HepG2 (cell line): ENCODE data around the gene SNAP25. TPM values are rescaled to one million over a fixed set of nuclear protein-coding genes. Genes with fewer than 3 reads are reported as not detected.
A peak's percentile ranks its signal among the peaks of the same experiment; 100 is the strongest.

ENCODE experiments used
- ATAC-seq: fragments of 200-7000 bp; cut with Tn5 transposase; 3 replicates; pipeline ENCODE4 v1.9.1; 2020; ENCODE audit warnings: mild to moderate bottlenecking, moderate library complexity
- BruUV-seq: library from RNA; stranded (reverse); fragments of 400-500 nt; replicated peaks from 2 replicates; lab custom pipeline; 2021; lab: Mats Ljungman, UMichigan
- CTCF ChIA-PET: fragments of 300-600 bp; formaldehyde crosslinking; extraction: SDS; loops from one replicate; lab custom pipeline; 2021; ENCODE audit warnings: low total read pairs, inconsistent platforms, low intra/inter-chr PET ratio; lab: Yijun Ruan, JAX
- POLR2A ChIA-PET: fragments of 350-600 bp; sonication (Branson Sonifier 250); formaldehyde crosslinking; loops from one replicate; lab custom pipeline; 2020; ENCODE audit warnings: antibody characterized with exemption, inconsistent platforms; lab: Yijun Ruan, JAX
- DNase-seq: peaks from one replicate; pipeline ENCODE4 v3.0.0-alpha.2; 2015; ENCODE audit warnings: low spot score
- FAIRE-seq: peaks from 3 replicates; lab custom pipeline; 2011; peaks lifted over from hg19 to GRCh38; lab: Jason Lieb, UNC
- H2AFZ ChIP-seq: one replicate; pipeline ENCODE4 v1.6.1; 2011; ENCODE audit warnings: low read length, inconsistent platforms
- H3K27ac ChIP-seq: fragments of 300-600 bp; 3 replicates; pipeline ENCODE4 v1.8.0; 2011; ENCODE audit warnings: mixed run types, mild to moderate bottlenecking, mixed read lengths, low read length, inconsistent platforms; ENCODE audit not compliant: insufficient read depth; ENCODE audit errors: extremely low read length
- H3K27me3 ChIP-seq, 2 experiments: fragments of 200-600 bp in 1 of 2; 2 replicates in 1 of 2; 3 replicates in 1 of 2; pipeline versions ENCODE4 v1.6.0 to v1.8.0; 2011; ENCODE audit warnings: low read length in 2 of 2, mild to moderate bottlenecking in 2 of 2, moderate library complexity in 2 of 2, inconsistent platforms in 1 of 2; ENCODE audit not compliant: insufficient read depth in 2 of 2, control insufficient read depth in 1 of 2
- H3K36me3 ChIP-seq, 2 experiments: fragments of 200-600 bp in 1 of 2; replicated peaks in 1 of 2; 2 replicates in 1 of 2; 3 replicates in 1 of 2; pipeline versions ENCODE4 v1.5.1 to v1.8.0; 2011; ENCODE audit warnings: low read length in 2 of 2, inconsistent platforms in 1 of 2; ENCODE audit not compliant: insufficient read depth in 2 of 2, control insufficient read depth in 1 of 2
- H3K4me1 ChIP-seq: 2 replicates; pipeline ENCODE4 v1.5.1; 2012; ENCODE audit warnings: low read length, inconsistent platforms; ENCODE audit not compliant: insufficient read depth
- H3K4me2 ChIP-seq: 2 replicates; pipeline ENCODE4 v1.6.0; 2011; ENCODE audit warnings: low read depth, low read length, inconsistent platforms
- H3K4me3 ChIP-seq, 3 experiments: fragments of 200-600 bp in 1 of 3; sonication (generic), shearing (Covaris generic) in 1 of 3; replicated peaks in 1 of 3; 2 replicates each; pipeline ENCODE4 v1.5.1; 2011 to 2016; ENCODE audit warnings: low read length in 3 of 3, inconsistent platforms in 2 of 3, low read depth in 2 of 3, mild to moderate bottlenecking in 2 of 3, control low read depth in 1 of 3, mixed read lengths in 1 of 3; ENCODE audit not compliant: insufficient read depth in 1 of 3
- H3K79me2 ChIP-seq: one replicate; pipeline ENCODE4 v1.6.1; 2011; ENCODE audit warnings: low read length, inconsistent platforms; ENCODE audit not compliant: insufficient read depth
- H3K9ac ChIP-seq: 2 replicates; pipeline ENCODE4 v1.6.0; 2011; ENCODE audit warnings: mild to moderate bottlenecking, low read depth, low read length, inconsistent platforms; ENCODE audit not compliant: insufficient read depth
- H3K9me3 ChIP-seq: 2 replicates; pipeline ENCODE4 v1.5.1; 2012; ENCODE audit warnings: mild to moderate bottlenecking, low read length
- H4K20me1 ChIP-seq: 2 replicates; pipeline ENCODE4 v1.6.0; 2011; ENCODE audit warnings: inconsistent platforms, mild to moderate bottlenecking, low read length, moderate library complexity; ENCODE audit not compliant: insufficient read depth
- BRF2 ChIP-seq: sonication (generic); formaldehyde crosslinking; IDR thresholded peaks from 2 replicates; pipeline ENCODE4 v1.8.1; 2022; ENCODE audit warnings: mild to moderate bottlenecking, missing genetic modification reagents
- CEBPZ ChIP-seq: IDR thresholded peaks from 2 replicates; pipeline ENCODE4 v1.6.1; 2012; ENCODE audit warnings: low read length, improper control_type of control experiment
- CTCF ChIP-seq: sonication (generic); formaldehyde crosslinking; IDR thresholded peaks from 2 replicates; pipeline ENCODE4 v1.5.0; 2020; ENCODE audit warnings: mild to moderate bottlenecking, missing genetic modification reagents, moderate library complexity
- DMTF1 ChIP-seq: sonication (generic); formaldehyde crosslinking; IDR thresholded peaks from 2 replicates; pipeline ENCODE4 v1.4.0; 2020; ENCODE audit warnings: mild to moderate bottlenecking, missing genetic modification reagents
- EEA1 ChIP-seq: sonication (generic); formaldehyde crosslinking; IDR thresholded peaks from 2 replicates; pipeline ENCODE4 v1.5.1; 2020; ENCODE audit warnings: mild to moderate bottlenecking, missing genetic modification reagents, borderline replicate concordance
- EHMT2 ChIP-seq: fragments of 200-600 bp; sonication (generic); IDR thresholded peaks from 2 replicates; pipeline ENCODE4 v1.7.0; 2017; ENCODE audit warnings: antibody characterized with exemption, low read depth, low read length, borderline replicate concordance
- FOSL1 ChIP-seq: sonication (generic); formaldehyde crosslinking; IDR thresholded peaks from 2 replicates; pipeline ENCODE4 v1.9.0; 2021; ENCODE audit warnings: missing genetic modification reagents, borderline replicate concordance
- FOXJ3 ChIP-seq: sonication (generic); formaldehyde crosslinking; IDR thresholded peaks from 2 replicates; pipeline ENCODE4 v1.4.0; 2020; ENCODE audit warnings: missing genetic modification reagents, mild to moderate bottlenecking, borderline replicate concordance
- HNF4A ChIP-seq: sonication (generic); formaldehyde crosslinking; IDR thresholded peaks from 2 replicates; pipeline ENCODE4 v1.4.0; 2020; ENCODE audit warnings: missing genetic modification reagents
- HNRNPK ChIP-seq: fragments of 200-400 bp; formaldehyde crosslinking; IDR thresholded peaks from 2 replicates; pipeline ENCODE4 v1.6.1; 2018; ENCODE audit warnings: low read length, low read depth, moderate library complexity, mild to moderate bottlenecking; ENCODE audit not compliant: poor library complexity, severe bottlenecking
- KDM1A ChIP-seq: IDR thresholded peaks from 2 replicates; pipeline ENCODE4 v1.6.1; 2016; ENCODE audit warnings: missing compliant biosample characterization
- NFIB ChIP-seq: sonication (generic); formaldehyde crosslinking; IDR thresholded peaks from 2 replicates; pipeline ENCODE4 v1.9.0; 2021; ENCODE audit warnings: missing genetic modification reagents, mild to moderate bottlenecking, borderline replicate concordance
- SAP130 ChIP-seq: IDR thresholded peaks from 2 replicates; pipeline ENCODE4 v1.6.1; 2016; ENCODE audit warnings: low read depth
- STAG1 ChIP-seq: sonication (generic); formaldehyde crosslinking; IDR thresholded peaks from 2 replicates; pipeline ENCODE4 v1.4.0; 2020; ENCODE audit warnings: missing genetic modification reagents
- STAT5B ChIP-seq: sonication (generic); formaldehyde crosslinking; IDR thresholded peaks from 2 replicates; pipeline ENCODE4 v1.4.0; 2020; ENCODE audit warnings: missing genetic modification reagents
- ZFP41 ChIP-seq: sonication (generic); formaldehyde crosslinking; IDR thresholded peaks from 2 replicates; pipeline ENCODE4 v1.4.0; 2020; ENCODE audit warnings: mild to moderate bottlenecking, missing genetic modification reagents, borderline replicate concordance
- ZNF383 ChIP-seq: sonication (generic); formaldehyde crosslinking; IDR thresholded peaks from 2 replicates; pipeline ENCODE4 v1.4.0; 2020; ENCODE audit warnings: missing genetic modification reagents, mild to moderate bottlenecking, borderline replicate concordance
- ZNF816 ChIP-seq: sonication (generic); formaldehyde crosslinking; IDR thresholded peaks from 2 replicates; pipeline ENCODE4 v1.8.0; 2022; ENCODE audit warnings: missing genetic modification reagents, mild to moderate bottlenecking, borderline replicate concordance
- WGBS: methylation state at CpG from one replicate; pipeline ENCODE4 v1.1.6; 2017; ENCODE audit warnings: low lambda C conversion rate; 5-methylcytosine and 5-hydroxymethylcytosine counted together
- in situ Hi-C: cut with HindIII; loops from 2 replicates; pipeline ENCODE4 v1.10.0; 2017; ENCODE audit warnings: low pct_unique_long_range_greater_than_20kb; ENCODE audit not compliant: extremely low pct_ligation_motif_present
- intact Hi-C: fragments of 100-400 bp; cut with micrococcal nuclease; formaldehyde crosslinking; loops from one replicate; pipeline ENCODE4 v1.10.0; 2022; ENCODE audit not compliant: unreplicated experiment
- polyA plus RNA-seq, 8 experiments: library from polyadenylated mRNA; depleted of rRNA in 3 of 8; stranded (reverse) in 7 of 8; unstranded in 1 of 8; fragments of >200 nt; fragmentation: Illumina TruSeq in 4 of 8; extraction: Trizol in 4 of 8; gene quantifications; 2 replicates each; pipeline versions ENCODE4 v1.2.1 to v1.2.3, GENCODE V29; 2011 to 2016; ENCODE audit warnings: low read depth in 4 of 8, missing spikeins in 1 of 8, mixed read lengths in 1 of 8; ENCODE audit not compliant: insufficient read depth in 1 of 8
- total RNA-seq, 5 experiments: library from RNA; depleted of rRNA; stranded (reverse); fragments of >200 nt; fragmentation: Illumina TruSeq; extraction: Trizol; gene quantifications; 2 replicates each; pipeline ENCODE4 v1.2.3, GENCODE V29; 2016; ENCODE audit warnings: low read depth in 1 of 5

The SNAP25 gene
- total and polyA plus RNA-seq, 2 of the 13 experiments (the other 11 are each of a cell fraction or from before 2014, with no cell fraction given): not detected

GRCh38 chr20:10342152-10342551 lies 123.5 kb downstream of the SNAP25 start:
- Histone ChIP-seq H3K4me1 (peaks cover 7% of the 10 kb centered on the region), H3K9ac (no peak overlapping the region), H3K9me3 (no peaks in the 10 kb centered on the region), H3K27me3 (no peaks in the 10 kb centered on the region), H2AFZ (no peak overlapping the region), H3K36me3 (no peaks in the 10 kb centered on the region), H3K4me2 (no peak overlapping the region), H3K27ac (no peak overlapping the region), H3K79me2 (no peaks in the 10 kb centered on the region), H3K4me3 (no peak overlapping the region), H4K20me1 (no peaks in the 10 kb centered on the region)
- FAIRE-seq (no peak), DNase-seq (no peak), ATAC-seq (peak; percentile 62)
- BruUV-seq: no TSS peak
- in situ Hi-C loops (no loop called here), intact Hi-C loops (no loop called here)
- POLR2A ChIA-PET: no interaction called here
- WGBS: no CpG with 5 or more reads among the region's 1 CpG
- CTCF ChIA-PET: no interaction called here
- TF ChIP-seq STAT5B (CRISPR knock-in tag): no peak
- no peak for TF ChIP-seq HNRNPK
- no peak for TF ChIP-seq BRF2
- no peak for TF ChIP-seq ZNF383
- TF ChIP-seq CTCF (CRISPR knock-in tag): peak; percentile 39; the same call in 1 of the 2 replicates
- no peak for TF ChIP-seq DMTF1 (CRISPR knock-in tag)
- no peak for TF ChIP-seq EHMT2
- no peak for TF ChIP-seq ZNF816 (CRISPR knock-in tag)
- TF ChIP-seq EEA1: no peak
- TF ChIP-seq FOSL1: no peak
- no peak for TF ChIP-seq SAP130 (CRISPR knock-in tag)
- TF ChIP-seq NFIB (CRISPR knock-in tag): no peak
- peak; percentile 47 for TF ChIP-seq STAG1 (CRISPR knock-in tag)
- TF ChIP-seq CEBPZ: no peak
- TF ChIP-seq KDM1A (CRISPR knock-in tag): no peak
- TF ChIP-seq FOXJ3 (CRISPR knock-in tag): no peak
- TF ChIP-seq HNF4A: no peak
- TF ChIP-seq ZFP41 (CRISPR knock-in tag): no peak
